ENCODE data around the gene TRAK2. TPM values are rescaled to one million over a fixed set of nuclear protein-coding genes. Genes with fewer than 3 reads are reported as not detected.
A peak's percentile ranks its signal among the peaks of the same experiment; 100 is the strongest.

Gene TRAK2
- total RNA-seq, 2 donors from 2014 or later: 89.7 to 130 TPM

- Histone ChIP-seq H3K36me3 (peaks cover 12% of the 10 kb centered on the region), H3K9me3 (no peaks in the 10 kb centered on the region), H3K4me1 (no peaks in the 10 kb centered on the region), H3K4me3 (no peak overlapping the region), H3K27ac (no peak overlapping the region), H3K27me3 (no peaks in the 10 kb centered on the region)
- no peak for DNase-seq (ENCODE audit: low spot score)
- TF ChIP-seq, protein P1, sequence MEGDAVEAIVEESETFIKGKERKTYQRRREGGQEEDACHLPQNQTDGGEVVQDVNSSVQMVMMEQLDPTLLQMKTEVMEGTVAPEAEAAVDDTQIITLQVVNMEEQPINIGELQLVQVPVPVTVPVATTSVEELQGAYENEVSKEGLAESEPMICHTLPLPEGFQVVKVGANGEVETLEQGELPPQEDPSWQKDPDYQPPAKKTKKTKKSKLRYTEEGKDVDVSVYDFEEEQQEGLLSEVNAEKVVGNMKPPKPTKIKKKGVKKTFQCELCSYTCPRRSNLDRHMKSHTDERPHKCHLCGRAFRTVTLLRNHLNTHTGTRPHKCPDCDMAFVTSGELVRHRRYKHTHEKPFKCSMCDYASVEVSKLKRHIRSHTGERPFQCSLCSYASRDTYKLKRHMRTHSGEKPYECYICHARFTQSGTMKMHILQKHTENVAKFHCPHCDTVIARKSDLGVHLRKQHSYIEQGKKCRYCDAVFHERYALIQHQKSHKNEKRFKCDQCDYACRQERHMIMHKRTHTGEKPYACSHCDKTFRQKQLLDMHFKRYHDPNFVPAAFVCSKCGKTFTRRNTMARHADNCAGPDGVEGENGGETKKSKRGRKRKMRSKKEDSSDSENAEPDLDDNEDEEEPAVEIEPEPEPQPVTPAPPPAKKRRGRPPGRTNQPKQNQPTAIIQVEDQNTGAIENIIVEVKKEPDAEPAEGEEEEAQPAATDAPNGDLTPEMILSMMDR (IDR thresholded peaks at IDR 0.05): no peak
Observed at GRCh38 chr2:201483342-201483741, 32.1 kb upstream of the TRAK2 start.

DNA sequence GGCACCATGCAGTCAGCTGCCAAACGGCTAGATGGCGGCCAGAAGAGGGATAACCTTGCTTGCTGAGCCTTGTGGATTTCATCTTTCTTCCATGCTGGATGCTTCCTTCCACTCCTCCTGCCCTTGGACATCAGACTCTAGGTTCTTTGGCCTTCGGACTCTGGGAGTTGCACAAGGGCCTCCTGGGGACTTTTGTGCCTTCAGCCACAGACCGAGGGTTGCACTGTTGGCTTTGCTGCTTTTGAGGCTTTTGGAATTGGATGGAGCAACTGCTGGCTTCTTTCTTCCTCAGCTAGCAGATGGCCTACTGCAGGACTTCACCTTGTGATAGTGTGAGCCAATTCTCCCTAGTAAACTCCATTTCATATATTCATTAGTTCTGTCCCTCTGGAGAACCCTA lies 31.3 kb upstream of the TRAK2 start:
- Histone ChIP-seq H3K27me3 (no peaks in the 10 kb centered on the region), H3K9me3 (no peaks in the 10 kb centered on the region), H3K27ac (no peak overlapping the region), H3K4me1 (no peaks in the 10 kb centered on the region), H3K4me3 (no peak overlapping the region), H3K36me3 (peaks cover 20% of the 10 kb centered on the region)
- no peak for DNase-seq (ENCODE audit: low spot score)
- TF ChIP-seq, protein P1 (IDR thresholded peaks at IDR 0.05): no peak

GRCh38 chr2:201472411-201472810 lies 21.2 kb upstream of the TRAK2 start:
- Histone ChIP-seq H3K9me3 (no peaks in the 10 kb centered on the region), H3K36me3 (peaks cover 35% of the 10 kb centered on the region)
- TF ChIP-seq, protein P1 (IDR thresholded peaks at IDR 0.05): no peak

DNA sequence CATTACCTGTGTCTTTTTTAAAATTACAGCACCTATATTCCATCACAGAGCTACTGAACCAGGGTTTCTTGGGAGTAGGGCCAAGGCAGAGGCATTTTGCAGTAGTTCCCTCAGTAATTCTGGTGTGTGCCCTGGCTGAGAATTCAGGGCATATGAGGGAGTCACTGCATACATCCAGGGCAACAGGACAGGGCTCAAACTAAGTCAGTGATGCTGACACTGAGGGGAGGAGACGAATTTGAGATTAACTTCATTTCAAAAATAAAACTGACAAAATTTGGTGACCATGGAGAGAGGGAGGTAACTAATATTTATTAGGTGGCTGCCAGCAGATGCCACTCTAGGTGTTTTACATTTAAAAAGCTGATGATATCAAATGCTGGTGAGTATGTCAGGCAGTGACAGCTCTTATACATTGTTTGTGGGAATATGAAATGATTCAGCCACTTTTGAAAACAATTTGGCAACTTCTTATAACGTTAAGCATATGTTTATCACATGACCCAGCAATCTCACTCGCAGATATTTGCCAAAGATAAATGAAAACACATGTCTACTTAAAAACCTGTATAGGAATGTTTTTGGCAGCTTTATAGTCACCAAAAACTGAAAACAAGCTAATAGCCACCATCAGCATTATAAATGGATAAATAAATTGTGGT lies 20.6 kb upstream of the TRAK2 start:
- Histone ChIP-seq H3K4me1 (no peaks in the 10 kb centered on the region), H3K9me3 (no peaks in the 10 kb centered on the region), H3K27me3 (no peaks in the 10 kb centered on the region), H3K36me3 (peaks cover 33% of the 10 kb centered on the region), H3K4me3 (no peak overlapping the region), H3K27ac (no peak overlapping the region)
- TF ChIP-seq, protein P1 (IDR thresholded peaks at IDR 0.05): no peak
- no peak for DNase-seq (ENCODE audit: low spot score)

More at GRCh38 chr2:201472411-201472810, 21.2 kb upstream of the TRAK2 start:
- no peak overlapping the region for H3K4me3 ChIP-seq
- DNase-seq (ENCODE audit: low spot score): no peak
- H3K27me3 ChIP-seq: no peaks in the 10 kb centered on the region
- no peaks in the 10 kb centered on the region for H3K4me1 ChIP-seq
- H3K27ac ChIP-seq: no peak overlapping the region

DNA sequence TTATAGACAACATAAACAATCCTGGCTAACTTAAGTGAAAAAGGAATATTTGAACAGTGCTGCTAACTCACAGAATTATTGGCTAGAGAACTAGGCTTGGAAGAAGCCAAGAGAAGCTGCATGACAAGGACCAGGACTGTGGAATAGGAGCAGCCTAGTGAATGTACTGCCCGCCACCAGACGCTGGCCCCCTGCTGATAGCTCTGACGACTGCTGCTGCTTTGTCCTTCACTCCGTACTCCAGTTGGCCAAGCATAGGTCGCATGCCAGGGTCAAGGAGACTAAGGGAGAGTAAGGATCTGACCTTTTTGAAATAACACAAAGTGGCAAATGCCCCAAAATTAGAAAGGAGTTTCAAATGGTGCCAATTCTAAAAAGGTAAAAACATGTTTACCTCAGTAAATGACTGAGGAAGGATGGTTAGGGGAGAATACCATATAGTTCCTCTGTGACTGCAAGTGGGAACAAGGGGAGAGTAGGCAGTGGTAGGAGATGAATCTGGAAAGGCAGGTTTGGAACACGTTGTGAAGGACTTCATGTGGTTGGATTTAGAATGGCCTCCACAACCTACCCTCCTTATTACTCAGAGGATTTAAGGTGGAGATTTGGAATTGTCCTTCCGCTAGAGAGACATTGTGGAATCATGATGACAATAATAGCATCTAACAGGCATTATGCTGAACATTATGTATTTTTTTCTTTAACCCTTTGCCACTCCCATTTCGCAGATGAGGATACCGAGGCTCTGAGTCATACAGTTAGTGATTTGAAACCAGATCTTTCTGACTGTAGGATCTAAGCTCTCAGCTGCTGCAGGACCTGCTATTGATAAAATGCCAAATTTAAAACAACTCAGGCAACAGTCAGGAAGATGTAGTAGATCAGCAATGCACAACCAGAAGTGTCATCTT lies 19.8 kb upstream of the TRAK2 start:
- H3K36me3 ChIP-seq: peaks cover 33% of the 10 kb centered on the region
- H3K9me3 ChIP-seq: no peaks in the 10 kb centered on the region
- TF ChIP-seq, protein P1 (IDR thresholded peaks at IDR 0.05): peak in 1 of 2 donors; percentile 16
- H3K27ac ChIP-seq: no peak overlapping the region
- peaks cover 0 to 2% of the 10 kb centered on the region in 2 donors for H3K4me1 ChIP-seq
- no peak for DNase-seq (ENCODE audit: low spot score)
- H3K27me3 ChIP-seq: no peaks in the 10 kb centered on the region
- no peak overlapping the region for H3K4me3 ChIP-seq
